Activated CD4-positive, alpha-beta T cell treated with anti-CD3 and anti-CD28 coated beads, Interleukin-2, amount 50 U/mL, for 4 hours (primary cell): ENCODE results near the gene HMX3.
"Not testable (repeated sequence)": the region's sequence is repeated elsewhere in the genome, so short reads cannot be mapped to it uniquely, and the experiment has no call there.

ENCODE experiments used
- DNase-seq, 2 experiments: peaks; one replicate each; pipeline ENCODE4 v3.0.0-alpha.2; 2020

Gene HMX3

DNA sequence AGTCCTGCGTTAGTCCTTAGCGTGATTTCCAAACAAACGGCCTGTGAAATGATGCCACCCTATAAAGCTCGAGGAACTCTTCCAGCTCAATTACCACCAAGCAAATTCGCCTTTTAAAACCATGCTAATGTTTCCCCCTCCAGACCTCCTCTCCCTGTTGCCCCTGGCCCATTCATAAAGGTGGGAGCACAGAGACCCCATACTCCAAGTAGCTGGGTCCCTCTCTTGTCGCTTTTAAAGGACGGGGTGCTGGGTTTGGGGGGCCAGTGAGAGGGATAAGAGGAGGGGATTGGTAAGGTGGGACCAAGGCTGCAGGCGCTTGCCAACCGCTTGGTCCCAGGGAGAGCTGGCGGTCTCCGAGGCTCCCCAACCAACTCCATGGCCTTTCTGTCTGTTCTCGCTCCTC is 13.4 kb downstream of the HMX3 start:
- DNase-seq = no peak

DNA sequence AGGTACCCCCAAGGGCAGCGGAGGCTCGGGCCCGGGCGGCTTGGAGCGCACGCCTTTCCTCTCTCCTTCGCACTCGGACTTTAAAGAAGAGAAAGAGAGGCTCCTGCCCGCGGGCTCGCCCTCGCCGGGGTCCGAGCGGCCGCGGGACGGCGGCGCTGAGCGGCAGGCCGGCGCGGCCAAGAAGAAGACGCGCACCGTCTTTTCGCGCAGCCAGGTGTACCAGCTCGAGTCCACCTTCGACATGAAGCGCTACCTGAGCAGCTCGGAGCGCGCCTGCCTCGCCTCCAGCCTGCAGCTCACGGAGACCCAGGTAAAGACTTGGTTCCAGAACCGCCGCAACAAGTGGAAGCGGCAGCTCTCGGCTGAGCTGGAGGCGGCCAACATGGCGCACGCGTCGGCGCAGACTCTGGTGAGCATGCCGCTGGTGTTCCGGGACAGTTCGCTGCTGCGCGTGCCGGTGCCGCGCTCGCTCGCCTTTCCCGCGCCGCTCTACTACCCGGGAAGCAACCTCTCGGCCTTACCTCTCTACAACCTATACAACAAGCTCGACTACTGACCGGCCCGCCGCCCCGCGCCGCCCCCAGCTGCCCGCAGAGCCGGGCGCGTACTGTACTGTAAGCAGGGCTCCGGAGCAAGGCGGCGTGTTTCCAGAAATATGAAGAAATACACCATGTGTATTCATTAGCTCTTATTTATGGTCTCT is 13.9 kb downstream of the HMX3 start:
- peak in 1 of 2 experiments; percentile 45 for DNase-seq

DNA sequence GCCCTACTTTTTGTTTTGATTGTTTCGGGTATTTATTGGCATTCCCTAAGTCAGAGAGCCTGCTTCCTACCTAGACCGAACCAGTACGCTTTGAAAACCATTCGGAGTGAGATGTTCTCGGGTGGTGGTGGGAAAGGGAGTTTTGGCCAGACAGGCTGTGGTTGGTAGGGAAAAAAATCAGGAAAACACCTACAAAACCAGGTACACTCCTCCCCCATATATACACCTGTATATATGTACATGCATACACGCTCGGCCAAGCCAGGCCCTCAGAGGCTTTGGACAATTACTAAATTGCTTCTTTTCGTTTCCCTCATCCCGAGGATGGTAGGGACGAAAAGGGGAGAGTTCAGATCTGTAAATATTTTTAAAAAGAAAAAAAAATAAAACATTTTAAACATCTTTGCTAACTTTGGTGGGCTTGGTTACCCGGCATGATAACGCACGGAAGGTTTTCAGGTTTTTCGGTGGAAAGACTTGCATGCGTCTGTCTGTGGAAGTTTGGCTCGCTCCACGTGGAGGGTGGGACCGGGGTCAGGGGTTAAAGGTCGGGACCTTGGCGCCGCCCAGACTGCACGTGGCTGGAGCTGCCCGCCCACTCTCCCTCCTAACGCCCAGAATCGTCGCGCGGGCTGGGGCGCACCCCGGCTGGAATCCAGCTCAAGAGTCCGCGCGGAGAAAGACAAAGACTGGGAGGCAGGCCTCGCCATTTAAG is 14.7 kb downstream of the HMX3 start:
- DNase-seq = peak in 1 of 2 experiments; percentile 45

DNA sequence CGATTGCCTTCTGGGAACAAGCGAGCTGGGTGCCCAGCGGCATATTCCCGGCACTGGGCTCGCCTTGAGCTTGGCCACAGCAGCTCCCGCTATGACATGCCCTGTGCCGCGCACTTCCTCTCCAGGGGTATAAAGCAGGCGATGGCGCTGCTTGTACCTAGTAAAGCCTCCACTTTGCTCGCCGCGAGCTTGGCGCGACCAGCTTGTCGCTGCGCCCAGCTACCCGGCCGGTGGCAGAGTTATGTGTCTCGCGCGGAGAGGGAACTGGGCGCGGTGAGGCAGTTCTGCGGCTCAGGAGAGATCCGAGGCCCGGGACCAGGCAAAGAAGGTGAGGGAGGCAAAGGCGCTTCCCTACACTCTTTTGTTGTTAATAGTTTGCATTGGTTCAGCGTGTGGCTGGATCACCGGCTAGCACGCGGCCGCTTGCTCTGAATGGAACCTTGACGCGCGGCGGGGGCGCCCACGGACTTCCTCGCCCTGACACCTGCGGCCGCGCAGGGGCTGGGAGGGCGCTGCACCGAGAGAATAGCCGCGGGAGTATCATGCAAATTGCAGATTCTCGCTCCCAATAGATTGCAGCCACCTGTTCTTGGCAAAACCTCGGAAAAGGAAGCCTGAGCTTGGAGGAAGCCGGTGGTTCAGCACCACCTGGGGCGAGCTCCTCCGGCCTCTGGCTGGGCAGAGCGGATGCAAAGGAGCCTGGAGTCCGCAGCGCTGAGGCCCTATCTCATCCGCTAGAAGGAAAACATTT is 15.4 kb downstream of the HMX3 start:
- peak in 1 of 2 experiments; percentile 38 for DNase-seq

DNA sequence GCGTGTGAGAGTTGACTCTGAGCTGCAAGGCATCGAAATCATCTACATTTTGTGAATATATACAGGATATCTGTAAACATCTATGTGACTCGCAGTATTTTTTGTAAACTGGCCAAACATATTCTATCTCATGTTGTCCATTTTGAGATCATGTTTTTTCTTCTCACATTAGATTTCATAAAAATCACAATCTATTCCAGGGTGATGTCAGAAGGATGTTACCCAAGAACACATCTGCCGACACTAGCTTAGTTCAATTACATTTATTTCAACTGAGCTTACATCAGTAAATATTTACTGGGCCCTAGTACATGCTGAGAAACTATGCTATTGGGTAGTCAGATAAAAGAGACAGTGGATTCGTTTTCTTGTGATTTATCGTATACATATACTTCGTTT is 16.0 kb downstream of the HMX3 start:
- DNase-seq = no peak

DNA sequence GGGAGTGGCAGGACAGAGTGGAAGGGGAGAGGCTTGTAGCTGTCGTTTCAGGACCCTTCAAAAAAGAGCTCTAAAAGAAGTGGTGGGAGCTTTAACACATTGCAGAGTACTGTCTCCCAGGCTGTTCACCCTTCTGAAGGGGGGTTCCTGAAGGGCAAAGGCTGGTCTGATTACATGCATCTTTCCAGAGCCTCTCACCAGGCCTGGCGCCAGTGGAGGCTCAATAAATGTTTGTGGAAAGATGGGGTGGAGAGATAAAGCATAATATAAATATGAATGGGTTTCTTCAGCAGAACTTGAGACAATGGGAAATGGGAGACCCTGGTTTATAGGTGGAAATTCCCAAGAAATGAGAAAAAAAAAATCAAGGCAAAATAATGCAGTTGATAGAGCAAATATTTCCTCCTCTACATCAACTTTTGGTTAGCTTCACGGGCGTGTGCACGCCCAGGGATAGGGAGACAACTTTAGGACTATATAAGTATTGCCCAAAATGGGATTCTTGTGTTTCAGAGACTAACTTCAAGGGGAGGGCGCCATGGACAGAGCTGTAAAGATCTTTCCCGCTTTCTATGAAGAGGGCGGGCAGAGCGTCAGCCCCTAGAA is 17.8 kb downstream of the HMX3 start:
- no peak for DNase-seq

DNA sequence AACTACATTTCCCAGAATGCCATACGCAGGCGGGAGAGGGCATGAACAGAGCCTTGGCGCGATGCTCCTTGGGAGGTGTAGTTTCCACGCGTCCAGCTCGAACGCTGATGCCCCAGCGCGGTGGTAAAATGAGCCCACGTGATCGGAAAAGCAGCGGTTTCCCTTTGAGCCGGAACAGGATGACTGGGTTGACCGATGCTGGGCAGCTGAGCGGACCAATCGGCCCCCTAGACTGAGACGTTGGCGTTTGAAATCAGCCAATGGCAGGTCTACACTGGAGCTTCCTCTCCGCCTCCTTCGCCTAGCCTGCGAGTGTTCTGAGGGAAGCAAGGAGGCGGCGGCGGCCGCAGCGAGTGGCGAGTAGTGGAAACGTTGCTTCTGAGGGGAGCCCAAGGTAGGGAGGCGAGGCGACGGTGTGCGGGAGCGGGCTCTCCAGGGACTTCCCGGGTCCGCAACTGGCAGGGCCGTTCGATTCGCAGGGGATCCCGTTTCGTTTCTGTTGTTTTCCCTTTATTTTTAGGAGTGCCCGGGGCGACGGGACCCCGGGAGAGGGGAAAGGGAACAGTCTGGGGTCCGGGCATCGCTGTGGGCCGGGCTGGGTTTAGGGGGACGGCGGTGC is 18.4 kb downstream of the HMX3 start, which contains the start of gene BUB3:
TSS of gene BUB3 (plus strand) at position 311 of the 619 bp plus-strand sequence. CDS start 516 bp downstream, outside the sequence.
- peak; percentile 91 to 93 for DNase-seq

DNA sequence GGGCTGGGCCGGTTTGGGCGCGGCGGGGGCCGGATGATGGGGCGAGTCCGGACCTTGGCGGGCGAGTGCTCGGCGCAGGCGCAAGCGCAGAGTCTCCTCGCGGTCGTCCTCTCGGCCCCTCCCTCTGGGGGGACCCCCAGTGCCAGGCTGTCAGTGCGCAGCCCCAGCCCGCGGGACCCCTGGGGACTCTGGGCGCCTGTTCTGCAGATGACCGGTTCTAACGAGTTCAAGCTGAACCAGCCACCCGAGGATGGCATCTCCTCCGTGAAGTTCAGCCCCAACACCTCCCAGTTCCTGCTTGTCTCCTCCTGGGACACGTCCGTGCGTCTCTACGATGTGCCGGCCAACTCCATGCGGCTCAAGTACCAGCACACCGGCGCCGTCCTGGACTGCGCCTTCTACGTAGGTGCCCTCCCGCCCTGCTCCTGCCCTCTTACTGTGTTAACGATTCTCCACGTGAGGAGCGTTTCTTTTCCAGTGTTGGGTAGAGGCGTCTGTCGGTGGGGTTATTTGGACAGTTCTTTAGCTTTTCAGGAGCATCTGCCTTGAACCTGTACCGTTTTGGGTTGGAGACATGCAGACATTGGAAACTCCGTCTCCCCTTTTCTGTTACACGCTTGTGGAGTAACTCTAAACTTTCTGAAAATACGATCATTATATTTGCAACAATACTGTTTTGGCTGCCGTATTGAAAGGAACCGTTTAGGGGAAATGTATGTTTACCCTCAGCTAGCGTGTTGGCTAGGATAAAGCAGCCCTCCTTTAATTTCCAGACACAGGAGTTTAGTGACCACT is 19.1 kb downstream of the HMX3 start:
- DNase-seq = no peak

DNA sequence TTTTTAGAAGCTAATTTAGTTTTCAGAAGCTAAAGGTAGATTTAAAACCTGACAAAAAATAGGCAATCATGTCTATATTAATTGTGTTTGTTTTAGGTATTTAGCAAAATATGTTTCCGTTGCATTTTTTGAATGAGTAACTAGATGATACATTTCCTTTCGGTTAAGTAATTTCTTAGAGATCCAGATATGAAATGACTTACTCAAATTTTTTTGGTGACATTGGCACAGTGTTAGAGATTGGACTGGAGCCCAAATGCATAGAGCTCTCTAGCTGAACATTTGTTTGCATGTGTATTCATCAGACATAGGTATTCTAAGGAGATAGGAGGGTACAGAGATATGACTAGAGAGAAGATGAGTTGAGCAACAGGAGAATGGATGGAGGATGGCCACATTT is 20.3 kb downstream of the HMX3 start:
- DNase-seq = no peak

DNA sequence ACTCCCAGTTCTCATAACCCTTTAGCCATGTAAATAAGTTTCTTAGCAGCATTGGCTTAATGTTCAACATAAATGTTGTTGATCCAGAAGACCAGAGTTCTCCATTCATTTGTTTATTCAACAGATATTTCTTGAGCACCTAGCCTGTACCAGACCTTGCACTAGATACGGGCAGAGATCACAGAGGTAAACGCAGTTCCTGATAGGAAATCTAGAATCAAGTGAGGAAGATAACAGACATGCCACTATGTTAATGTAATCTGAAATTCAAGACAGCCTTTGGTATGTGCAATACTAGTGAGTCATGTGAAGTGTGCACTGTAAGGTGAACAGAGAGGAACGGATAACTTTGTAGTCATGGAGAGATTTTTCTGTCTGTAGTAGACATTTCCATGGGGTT is 21.4 kb downstream of the HMX3 start:
- DNase-seq = no peak

DNA sequence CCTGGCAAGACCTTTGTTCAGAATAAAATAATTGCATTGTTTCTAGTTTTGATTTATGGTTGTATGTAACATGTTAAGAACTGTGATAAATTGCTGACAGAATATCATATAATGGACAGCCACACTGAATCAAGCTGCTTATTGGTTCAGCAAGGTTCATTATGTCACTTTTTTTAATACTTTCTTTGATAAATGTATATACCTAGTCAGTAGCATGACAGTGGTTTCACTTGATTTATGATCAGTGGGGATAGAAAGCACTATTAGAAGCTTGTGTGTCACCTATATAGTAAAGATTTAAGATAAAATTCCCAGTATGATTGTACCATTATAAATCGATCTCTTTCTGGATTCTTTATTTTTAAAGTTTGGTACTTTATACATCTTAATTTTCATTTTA is 22.9 kb downstream of the HMX3 start:
- no peak for DNase-seq

DNA sequence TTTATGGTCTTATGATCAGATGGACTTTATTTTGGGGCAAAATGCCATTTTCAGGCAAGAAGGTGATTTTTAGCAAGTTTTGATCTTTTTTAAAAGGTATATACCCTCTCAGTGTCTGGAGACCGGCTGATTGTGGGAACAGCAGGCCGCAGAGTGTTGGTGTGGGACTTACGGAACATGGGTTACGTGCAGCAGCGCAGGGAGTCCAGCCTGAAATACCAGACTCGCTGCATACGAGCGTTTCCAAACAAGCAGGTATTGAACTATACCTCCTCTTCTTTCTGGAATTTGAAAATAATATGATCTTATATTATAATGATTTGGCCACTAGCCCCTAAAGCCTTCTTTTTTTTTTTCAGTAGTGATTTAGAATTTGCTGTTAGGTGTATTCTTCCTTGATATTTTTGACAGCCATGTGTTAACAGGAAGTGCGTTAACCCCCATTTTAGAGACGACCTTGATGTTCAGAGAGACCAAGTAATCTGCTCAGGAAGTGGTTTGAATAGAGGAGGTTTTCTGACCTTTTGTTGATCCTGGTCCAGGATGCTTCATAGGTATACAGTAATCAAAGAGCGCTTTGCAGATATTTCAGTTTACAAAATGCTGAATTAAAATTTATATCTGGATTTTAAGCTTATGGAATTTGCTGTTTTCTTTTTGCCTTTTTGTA is 24.7 kb downstream of the HMX3 start:
- no peak for DNase-seq

DNA sequence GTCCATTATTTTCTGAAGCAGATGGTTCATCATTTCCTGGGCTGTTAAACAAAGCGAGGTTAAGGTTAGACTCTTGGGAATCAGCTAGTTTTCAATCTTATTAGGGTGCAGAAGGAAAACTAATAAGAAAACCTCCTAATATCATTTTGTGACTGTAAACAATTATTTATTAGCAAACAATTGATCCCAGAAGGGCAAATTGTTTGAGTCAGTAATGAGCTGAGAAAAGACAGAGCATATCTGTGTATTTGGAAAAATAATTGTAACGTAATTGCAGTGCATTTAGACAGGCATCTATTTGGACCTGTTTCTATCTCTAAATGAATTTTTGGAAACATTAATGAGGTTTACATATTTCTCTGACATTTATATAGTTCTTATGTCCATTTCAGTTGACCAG is 28.5 kb downstream of the HMX3 start:
- no peak for DNase-seq

DNA sequence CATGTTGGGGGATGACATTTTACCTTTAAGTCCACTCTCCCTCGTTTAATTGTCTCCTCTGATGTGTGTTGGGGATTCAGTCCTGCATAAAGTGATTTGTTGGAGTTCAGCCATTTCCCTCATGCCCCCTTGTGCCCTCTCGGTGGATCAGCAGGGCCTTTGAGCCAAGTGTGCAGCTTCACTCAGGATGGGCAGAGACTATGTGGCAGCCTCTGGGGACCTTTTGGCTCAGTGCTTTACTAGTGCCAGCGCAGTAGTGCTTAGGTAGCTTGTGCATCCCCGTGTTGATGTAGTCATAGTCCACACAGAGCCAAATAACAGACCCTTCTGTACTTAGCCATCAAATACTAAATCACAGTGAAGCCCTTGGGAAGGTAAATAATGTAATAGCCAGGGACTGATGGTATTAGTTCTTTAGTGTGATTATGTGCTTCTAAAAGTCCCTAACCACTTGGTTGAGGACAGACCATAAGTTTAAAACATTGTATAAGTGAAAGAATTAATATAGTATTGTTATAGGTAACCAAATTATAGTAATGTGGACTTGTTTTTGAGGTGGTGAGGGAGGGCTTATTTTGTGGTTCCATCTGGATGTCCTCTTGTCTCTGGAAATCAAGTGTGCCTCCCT is 29.8 kb downstream of the HMX3 start:
- DNase-seq = no peak

DNA sequence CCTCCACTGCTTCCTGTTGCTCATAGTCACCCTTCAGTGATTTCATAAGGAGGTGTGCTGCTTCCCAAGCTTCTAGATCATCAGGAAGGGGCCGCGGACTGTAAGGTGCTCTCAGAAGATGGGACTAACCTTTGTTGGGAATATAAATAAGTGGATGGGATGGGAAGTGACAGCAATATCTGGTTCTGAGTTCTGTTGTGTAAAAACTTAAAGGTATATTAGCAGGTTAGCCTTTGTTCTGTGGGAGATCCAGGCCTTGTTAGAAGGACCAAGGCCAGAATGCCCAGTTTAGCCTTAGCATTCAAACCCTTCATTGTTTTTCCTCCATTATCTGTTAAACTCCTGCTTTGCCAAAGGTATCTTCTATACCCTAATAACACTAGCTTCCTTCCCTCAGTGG is 30.8 kb downstream of the HMX3 start:
- no peak for DNase-seq

DNA sequence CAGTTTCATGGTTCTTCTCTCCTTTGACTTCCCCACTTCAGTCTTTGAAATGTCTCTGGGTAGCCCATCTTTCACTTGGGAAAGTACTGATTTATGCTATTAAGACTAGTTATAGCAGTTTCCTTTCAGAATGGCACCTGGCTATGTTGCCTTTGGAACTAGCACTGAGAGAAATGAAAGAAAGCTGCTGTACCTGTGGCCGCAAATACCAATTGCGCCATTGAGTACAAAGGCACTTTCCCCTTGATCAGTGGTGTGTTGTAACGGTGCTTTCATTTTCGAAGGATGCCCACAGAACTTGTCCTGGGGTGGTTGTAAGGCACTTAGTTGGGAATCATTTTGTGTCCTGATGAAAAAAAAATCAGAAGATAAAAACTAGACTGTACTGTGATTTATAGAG is 35.2 kb downstream of the HMX3 start:
- DNase-seq = no peak

DNA sequence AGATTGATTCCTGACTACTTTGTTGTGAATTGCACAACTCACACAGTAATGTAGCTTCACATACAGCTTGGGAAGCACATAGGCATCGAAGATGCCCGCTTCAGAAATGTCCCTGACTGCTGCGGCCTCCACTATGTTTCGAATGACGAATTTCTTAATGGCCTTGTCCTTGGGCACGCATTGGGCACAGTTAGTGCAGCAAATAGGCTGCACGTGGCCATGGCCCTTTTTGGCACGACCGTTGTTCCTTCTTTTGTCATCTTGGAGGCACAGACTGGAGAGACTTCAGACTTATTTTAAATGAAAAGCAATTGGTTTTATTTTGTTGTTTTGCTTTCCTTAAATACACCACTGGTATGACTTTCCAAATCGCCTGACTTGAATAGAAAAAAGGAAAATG is 35.8 kb downstream of the HMX3 start:
- DNase-seq = not testable (repeated sequence)

DNA sequence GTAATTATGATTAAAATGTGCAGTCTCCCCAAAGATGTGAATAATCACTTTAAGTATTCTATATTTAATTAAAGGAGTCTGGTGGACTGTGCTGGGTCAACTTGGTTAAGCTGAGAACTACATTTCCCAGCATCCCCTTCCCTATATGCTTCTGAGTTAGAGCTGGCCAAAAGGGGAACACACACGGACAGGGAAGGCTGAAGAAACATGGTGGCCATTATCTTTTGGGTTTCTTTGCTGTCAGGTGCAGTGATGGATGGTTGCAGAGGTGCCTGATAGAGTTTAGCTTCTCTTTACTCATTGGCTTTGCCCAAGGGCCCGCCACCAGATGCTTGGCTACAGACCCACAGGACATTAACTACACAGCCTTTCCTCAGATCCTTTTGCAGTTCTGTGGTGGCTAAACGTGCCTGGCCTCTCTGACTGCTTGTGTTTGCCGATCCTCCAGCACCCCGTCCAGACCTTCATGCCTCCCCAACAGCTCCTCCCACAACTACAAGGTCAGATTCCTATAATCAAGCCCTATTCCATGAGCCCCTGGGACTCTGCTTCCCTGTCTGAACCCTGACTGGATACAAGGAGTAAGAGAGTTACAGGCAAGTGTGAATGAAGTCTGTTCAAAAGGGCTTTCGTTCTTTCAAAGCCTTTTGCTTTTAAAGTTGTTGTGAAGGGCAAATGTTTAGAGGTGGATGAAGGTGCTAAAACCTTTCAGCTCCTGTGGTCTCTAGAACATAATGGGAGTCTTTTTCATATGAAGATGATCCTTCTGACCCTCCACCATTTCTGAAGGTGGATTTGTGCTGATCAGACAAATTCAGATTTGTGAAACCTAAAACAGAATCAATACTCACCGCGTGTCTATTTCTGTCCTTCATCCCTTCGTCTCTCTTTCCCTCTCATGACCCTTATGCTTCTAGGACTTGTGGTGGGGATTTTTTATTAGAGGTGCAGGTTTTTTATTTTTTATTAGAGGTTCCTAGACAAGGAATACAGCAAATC is 39.9 kb downstream of the HMX3 start:
- no peak for DNase-seq

DNA sequence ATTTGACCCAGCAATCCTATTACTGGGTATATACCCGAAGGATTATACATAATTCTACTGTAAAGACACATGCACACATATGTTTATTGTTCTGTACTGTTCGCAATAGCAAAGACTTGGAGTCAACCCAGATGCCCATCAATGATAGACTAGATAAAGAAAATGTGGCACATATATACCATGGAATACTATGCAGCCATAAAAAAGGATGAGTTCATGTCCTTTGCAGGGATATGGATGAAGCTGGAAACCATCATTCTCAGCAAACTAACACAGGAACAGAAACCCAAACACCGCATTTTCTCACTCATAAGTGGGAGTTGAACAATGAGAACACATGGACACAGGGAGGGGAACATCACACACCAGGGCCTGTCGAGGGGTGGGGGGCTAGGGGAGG is 42.6 kb downstream of the HMX3 start:
- not testable (repeated sequence) for DNase-seq
